Hepatocyte (in vitro differentiated cells): ENCODE data around the gene FBXW2. TPM values are rescaled to one million over a fixed set of nuclear protein-coding genes. Genes with fewer than 3 reads are reported as not detected.
A peak's percentile ranks its signal among the peaks of the same experiment; 100 is the strongest.

Experiments used
- DNase-seq: peaks from one replicate; pipeline ENCODE4 v3.0.0-alpha.2; 2016; ENCODE audit warnings: low spot score
- H2AFZ ChIP-seq: fragments of 200-600 bp; sonication (generic); 2 replicates; pipeline ENCODE4 v1.6.0; 2016; ENCODE audit warnings: antibody characterized with exemption, mild to moderate bottlenecking
- H3K27ac ChIP-seq: fragments of 200-600 bp; sonication (generic); 2 replicates; pipeline ENCODE4 v1.5.1; 2016; ENCODE audit warnings: mild to moderate bottlenecking
- H3K27me3 ChIP-seq: fragments of 200-600 bp; sonication (generic); 2 replicates; pipeline ENCODE4 v1.6.1; 2016
- H3K36me3 ChIP-seq: fragments of 200-600 bp; sonication (generic); replicated peaks from 2 replicates; pipeline ENCODE4 v1.5.1; 2016; ENCODE audit warnings: low read depth; ENCODE audit not compliant: insufficient read depth
- H3K4me1 ChIP-seq: fragments of 200-600 bp; sonication (generic); 2 replicates; pipeline ENCODE4 v1.5.1; 2016; ENCODE audit warnings: mild to moderate bottlenecking, moderate library complexity; ENCODE audit not compliant: insufficient read depth
- H3K4me2 ChIP-seq: fragments of 200-600 bp; sonication (generic); 2 replicates; pipeline ENCODE4 v1.6.0; 2016
- H3K4me3 ChIP-seq: fragments of 200-600 bp; sonication (generic); 2 replicates; pipeline ENCODE4 v1.5.1; 2016; ENCODE audit warnings: mild to moderate bottlenecking
- H3K79me2 ChIP-seq: fragments of 200-600 bp; sonication (generic); 2 replicates; pipeline ENCODE4 v1.6.0; 2017; ENCODE audit warnings: mild to moderate bottlenecking
- H3K9me2 ChIP-seq: fragments of 200-600 bp; sonication (generic); replicated peaks from 2 replicates; pipeline ENCODE4 v1.6.0; 2017; ENCODE audit warnings: mild to moderate bottlenecking; ENCODE audit not compliant: insufficient read depth
- H3K9me3 ChIP-seq: fragments of 200-600 bp; sonication (generic); 2 replicates; pipeline ENCODE4 v1.5.1; 2016; ENCODE audit warnings: low read depth, mild to moderate bottlenecking
- H4K20me1 ChIP-seq: fragments of 200-600 bp; sonication (generic); 2 replicates; pipeline ENCODE4 v1.6.0; 2016; ENCODE audit warnings: mild to moderate bottlenecking; ENCODE audit not compliant: insufficient read depth, poor library complexity, severe bottlenecking
- EZH2 ChIP-seq: fragments of 200-600 bp; sonication (generic); IDR thresholded peaks from 2 replicates; pipeline ENCODE4 v1.6.1; 2016; ENCODE audit warnings: antibody characterized with exemption, mild to moderate bottlenecking, borderline replicate concordance
- EZH2phosphoT487 ChIP-seq: fragments of 200-600 bp; sonication (generic); IDR thresholded peaks from one replicate; pipeline ENCODE4 v1.6.1; 2018; ENCODE audit warnings: antibody characterized with exemption, mild to moderate bottlenecking, low read depth, moderate library complexity; ENCODE audit not compliant: unreplicated experiment, severe bottlenecking
- WGBS: methylation state at CpG from one replicate; pipeline ENCODE4 v1.1.6; 2016; ENCODE audit warnings: low lambda C conversion rate; ENCODE audit errors: missing lambda C conversion rate; 5-methylcytosine and 5-hydroxymethylcytosine counted together
- polyA plus RNA-seq: library from polyadenylated mRNA; unstranded; fragments of >200 nt; fragmentation: Nextera tagmentation; extraction: Ambion mirVana; gene quantifications from 2 replicates; pipeline ENCODE4 v1.2.1, GENCODE V29; 2016
- total RNA-seq: library from RNA; depleted of rRNA; stranded (reverse); fragments of >200 nt; gene quantifications from 2 replicates; pipeline ENCODE4 v1.2.3, GENCODE V29; 2014
- TF ChIP-seq, protein P1 (sequence below): fragments of 200-600 bp; sonication (generic); IDR thresholded peaks from 2 replicates; pipeline ENCODE4 v1.5.1; 2016; ENCODE audit warnings: antibody characterized with exemption, mild to moderate bottlenecking; ENCODE audit not compliant: poor library complexity

The FBXW2 gene
- total and polyA plus RNA-seq, 2 experiments from 2014 or later = 34.6 to 52.0 TPM

GRCh38 chr9:120801441-120801840, 8.2 kb upstream of the FBXW2 start:
- peak overlapping the region; percentile 23 for H3K27ac ChIP-seq
- no peak overlapping the region for H2AFZ ChIP-seq
- H3K36me3 ChIP-seq = no peaks in the 10 kb centered on the region
- no peaks in the 10 kb centered on the region for H3K27me3 ChIP-seq
- no peaks in the 10 kb centered on the region for H3K79me2 ChIP-seq
- no peaks in the 10 kb centered on the region for H3K4me1 ChIP-seq
- no peak overlapping the region for H3K4me3 ChIP-seq
- no peak for DNase-seq
- peak overlapping the region; percentile 11 for H3K4me2 ChIP-seq
- no peaks in the 10 kb centered on the region for H4K20me1 ChIP-seq
- WGBS = 68% methylated on average over 7 of the region's 7 CpGs
- H3K9me2 ChIP-seq = no peaks in the 10 kb centered on the region
- no peaks in the 10 kb centered on the region for H3K9me3 ChIP-seq
- TF ChIP-seq, protein P1, sequence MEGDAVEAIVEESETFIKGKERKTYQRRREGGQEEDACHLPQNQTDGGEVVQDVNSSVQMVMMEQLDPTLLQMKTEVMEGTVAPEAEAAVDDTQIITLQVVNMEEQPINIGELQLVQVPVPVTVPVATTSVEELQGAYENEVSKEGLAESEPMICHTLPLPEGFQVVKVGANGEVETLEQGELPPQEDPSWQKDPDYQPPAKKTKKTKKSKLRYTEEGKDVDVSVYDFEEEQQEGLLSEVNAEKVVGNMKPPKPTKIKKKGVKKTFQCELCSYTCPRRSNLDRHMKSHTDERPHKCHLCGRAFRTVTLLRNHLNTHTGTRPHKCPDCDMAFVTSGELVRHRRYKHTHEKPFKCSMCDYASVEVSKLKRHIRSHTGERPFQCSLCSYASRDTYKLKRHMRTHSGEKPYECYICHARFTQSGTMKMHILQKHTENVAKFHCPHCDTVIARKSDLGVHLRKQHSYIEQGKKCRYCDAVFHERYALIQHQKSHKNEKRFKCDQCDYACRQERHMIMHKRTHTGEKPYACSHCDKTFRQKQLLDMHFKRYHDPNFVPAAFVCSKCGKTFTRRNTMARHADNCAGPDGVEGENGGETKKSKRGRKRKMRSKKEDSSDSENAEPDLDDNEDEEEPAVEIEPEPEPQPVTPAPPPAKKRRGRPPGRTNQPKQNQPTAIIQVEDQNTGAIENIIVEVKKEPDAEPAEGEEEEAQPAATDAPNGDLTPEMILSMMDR = no peak
- TF ChIP-seq EZH2phosphoT487 (no peak), EZH2 (no peak)

GRCh38 chr9:120791161-120791560, 2.1 kb downstream of the FBXW2 start:
- Histone ChIP-seq H2AFZ (no peak overlapping the region), H3K79me2 (peaks cover 74% of the 10 kb centered on the region), H3K9me2 (no peaks in the 10 kb centered on the region), H3K4me3 (no peak overlapping the region), H3K4me2 (peak overlapping the region; percentile 88), H3K9me3 (no peaks in the 10 kb centered on the region), H3K27me3 (no peaks in the 10 kb centered on the region), H3K27ac (no peak overlapping the region), H3K4me1 (peaks cover 10% of the 10 kb centered on the region), H3K36me3 (no peaks in the 10 kb centered on the region), H4K20me1 (no peaks in the 10 kb centered on the region)
- TF ChIP-seq, protein P1 = no peak
- TF ChIP-seq EZH2 = no peak
- TF ChIP-seq EZH2phosphoT487 = no peak
- 98% methylated on average over 3 of the region's 3 CpGs for WGBS
- DNase-seq = no peak

DNA sequence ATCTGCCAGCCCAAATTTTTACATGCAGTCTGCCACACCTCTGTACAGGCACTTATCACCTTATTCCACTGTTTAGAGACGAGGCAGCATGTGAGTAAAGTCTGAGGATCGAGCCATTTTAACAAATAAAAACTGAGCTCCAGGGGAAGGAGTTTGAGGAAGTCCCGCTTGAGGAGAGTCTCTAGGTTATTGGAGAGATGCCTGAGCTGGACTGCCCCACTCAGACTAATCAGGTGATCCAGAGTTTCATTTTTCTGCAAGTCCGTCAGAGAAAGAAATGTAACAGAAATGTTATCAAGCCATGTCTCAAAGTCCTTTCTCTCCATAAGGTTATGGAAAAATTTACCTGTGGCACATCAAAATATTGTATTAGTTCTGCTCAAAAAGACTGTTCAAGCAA, 5.3 kb downstream of the FBXW2 start:
- Histone ChIP-seq H3K4me3 (no peak overlapping the region), H3K27me3 (no peaks in the 10 kb centered on the region), H3K4me2 (peak overlapping the region; percentile 22), H3K9me3 (no peaks in the 10 kb centered on the region), H3K9me2 (no peaks in the 10 kb centered on the region), H3K27ac (peak overlapping the region; percentile 35), H3K4me1 (peaks cover 15% of the 10 kb centered on the region), H4K20me1 (no peaks in the 10 kb centered on the region), H3K79me2 (peaks cover 90% of the 10 kb centered on the region), H2AFZ (no peak overlapping the region), H3K36me3 (no peaks in the 10 kb centered on the region)
- WGBS = 85% methylated on average over 4 of the region's 4 CpGs
- DNase-seq = no peak
- TF ChIP-seq, protein P1 = no peak
- TF ChIP-seq EZH2 = no peak
- no peak for TF ChIP-seq EZH2phosphoT487

DNA sequence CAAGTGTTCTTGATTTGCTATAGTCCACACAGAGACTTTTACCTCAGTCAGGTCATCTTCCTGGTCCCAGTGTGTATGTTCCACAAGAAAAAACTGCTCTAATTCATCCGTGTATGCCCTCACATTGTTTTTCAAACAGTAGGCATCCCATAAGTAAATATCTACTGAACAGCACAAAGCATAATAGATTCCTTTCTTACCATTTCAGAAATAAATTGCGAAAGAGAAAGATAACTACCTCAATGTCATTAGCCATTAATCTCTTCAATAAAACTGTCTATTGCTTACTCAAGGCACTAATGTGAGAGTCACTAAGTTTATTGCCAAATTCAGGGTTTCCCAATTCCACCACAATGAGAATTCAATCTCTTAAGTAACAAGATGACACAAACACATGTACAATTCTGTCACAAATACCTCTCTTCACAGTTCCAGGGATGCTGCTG, 9.6 kb downstream of the FBXW2 start:
- H4K20me1 ChIP-seq = no peaks in the 10 kb centered on the region
- H3K4me2 ChIP-seq = peak overlapping the region; percentile 9
- no peak overlapping the region for H2AFZ ChIP-seq
- TF ChIP-seq EZH2phosphoT487 = no peak
- TF ChIP-seq, protein P1 = no peak
- no peak for TF ChIP-seq EZH2
- DNase-seq = no peak
- no peaks in the 10 kb centered on the region for H3K9me3 ChIP-seq
- H3K4me3 ChIP-seq = no peak overlapping the region
- peaks cover 16% of the 10 kb centered on the region for H3K4me1 ChIP-seq
- WGBS = 70% methylated on average over 2 of the region's 2 CpGs
- peak overlapping the region; percentile 43 for H3K27ac ChIP-seq
- H3K36me3 ChIP-seq = no peaks in the 10 kb centered on the region
- no peaks in the 10 kb centered on the region for H3K27me3 ChIP-seq
- H3K9me2 ChIP-seq = no peaks in the 10 kb centered on the region
- H3K79me2 ChIP-seq = peaks cover 83% of the 10 kb centered on the region
